ENCODE data around the gene PEX16.
"Not testable (repeated sequence)": the region's sequence is repeated elsewhere in the genome, so short reads cannot be mapped to it uniquely, and the experiment has no call there.

PEX16 gene

GRCh38 chr11:45900916-45901617 lies 16.6 kb downstream of the PEX16 start:
- no peaks in the 10 kb centered on the region for H3K27me3 ChIP-seq (ENCODE audit: insufficient read depth, low read depth, severe bottlenecking)
- no peak overlapping the region for H3K27ac ChIP-seq
- peak overlapping the region; percentile 55 for H3K4me3 ChIP-seq (ENCODE audit: low read depth, low read length)
- TF ChIP-seq CTCF (IDR thresholded peaks at IDR 0.05; ENCODE audit: low read depth, low read length) = no peak
- H3K9me3 ChIP-seq (ENCODE audit: severe bottlenecking) = no peaks in the 10 kb centered on the region
- H3K36me3 ChIP-seq = peaks cover 48% of the 10 kb centered on the region
- DNase-seq = no peak

- Histone ChIP-seq H3K36me3 (peaks cover 45% of the 10 kb centered on the region), H3K27ac (peak overlapping the region; percentile 98), H3K4me3 (ENCODE audit: low read depth, low read length) (peak overlapping the region; percentile 55)
- H3K27me3 ChIP-seq (ENCODE audit: insufficient read depth, low read depth, severe bottlenecking); H3K9me3 ChIP-seq (ENCODE audit: severe bottlenecking); DNase-seq: not testable (repeated sequence)
Observed at GRCh38 chr11:45900175-45900800, 17.4 kb downstream of the PEX16 start.

GRCh38 chr11:45899448-45900174 lies 18.1 kb downstream of the PEX16 start:
- Histone ChIP-seq H3K27ac (peak overlapping the region; percentile 98), H3K9me3 (ENCODE audit: severe bottlenecking) (no peaks in the 10 kb centered on the region), H3K27me3 (ENCODE audit: insufficient read depth, low read depth, severe bottlenecking) (no peaks in the 10 kb centered on the region), H3K36me3 (peaks cover 38% of the 10 kb centered on the region), H3K4me3 (ENCODE audit: low read depth, low read length) (peak overlapping the region; percentile 55)
- DNase-seq = peak; percentile 93
- no peak for TF ChIP-seq CTCF (IDR thresholded peaks at IDR 0.05; ENCODE audit: low read depth, low read length)

GRCh38 chr11:45899086-45899447 lies 18.6 kb downstream of the PEX16 start:
- peak overlapping the region; percentile 98 for H3K27ac ChIP-seq
- DNase-seq = no peak
- H3K9me3 ChIP-seq (ENCODE audit: severe bottlenecking) = no peaks in the 10 kb centered on the region
- H3K36me3 ChIP-seq = peaks cover 32% of the 10 kb centered on the region
- peak overlapping the region; percentile 27 for H3K4me3 ChIP-seq (ENCODE audit: low read depth, low read length)
- no peaks in the 10 kb centered on the region for H3K27me3 ChIP-seq (ENCODE audit: insufficient read depth, low read depth, severe bottlenecking)
- no peak for TF ChIP-seq CTCF (IDR thresholded peaks at IDR 0.05; ENCODE audit: low read depth, low read length)

GRCh38 chr11:45897556-45897955 lies 20.1 kb downstream of the PEX16 start:
- Histone ChIP-seq H3K9me3 (ENCODE audit: severe bottlenecking) (no peaks in the 10 kb centered on the region), H3K27ac (peak overlapping the region; percentile 98), H3K27me3 (ENCODE audit: insufficient read depth, low read depth, severe bottlenecking) (no peaks in the 10 kb centered on the region), H3K4me3 (ENCODE audit: low read depth, low read length) (no peak overlapping the region), H3K36me3 (peaks cover 17% of the 10 kb centered on the region)
- peak; percentile 39; the same call in 1 of the 2 replicates for TF ChIP-seq CTCF (IDR thresholded peaks at IDR 0.05; ENCODE audit: low read depth, low read length)
- DNase-seq = no peak

- Histone ChIP-seq H3K9me3 (ENCODE audit: severe bottlenecking) (no peaks in the 10 kb centered on the region), H3K36me3 (peaks cover 7% of the 10 kb centered on the region), H3K27ac (peak overlapping the region; percentile 72), H3K4me3 (ENCODE audit: low read depth, low read length) (peak overlapping the region; percentile 28), H3K27me3 (ENCODE audit: insufficient read depth, low read depth, severe bottlenecking) (no peaks in the 10 kb centered on the region)
- no peak for TF ChIP-seq CTCF (IDR thresholded peaks at IDR 0.05; ENCODE audit: low read depth, low read length)
- DNase-seq = peak; percentile 76
Observed at GRCh38 chr11:45896422-45896984, 21.2 kb downstream of the PEX16 start.

Data from WERI-Rb-1 (cell line).